Suprapubic skin (tissue), 4 donors: Measurements from ENCODE around the gene CRTAC1.

ENCODE experiments used
- CTCF ChIP-seq, 2 donors: fragments of 200-600 bp in 1 of 2; fragments of 450-650 bp in 1 of 2; sonication (generic) in 1 of 2; IDR thresholded peaks; one replicate each; pipeline ENCODE4 v1.5.1; 2016 to 2019; ENCODE audit warnings: antibody characterized with exemption in 2 of 2, mild to moderate bottlenecking in 1 of 2, moderate library complexity in 1 of 2
- EP300 ChIP-seq: sonication (generic); formaldehyde crosslinking; IDR thresholded peaks from one replicate; pipeline ENCODE4 v1.6.1; 2017; ENCODE audit warnings: antibody characterized with exemption
- POLR2A ChIP-seq, 2 donors: fragments of 450-650 bp; IDR thresholded peaks; one replicate each; pipeline ENCODE4 v1.6.1; 2017; ENCODE audit warnings: antibody characterized with exemption in 2 of 2, mild to moderate bottlenecking in 2 of 2, moderate library complexity in 2 of 2
- POLR2AphosphoS5 ChIP-seq, 3 donors: sonication (generic); formaldehyde crosslinking; IDR thresholded peaks; one replicate each; pipeline ENCODE4 v1.6.1; 2017; ENCODE audit warnings: antibody characterized with exemption in 3 of 3

GRCh38 chr10:98038288-98038687, 7.9 kb upstream of the CRTAC1 start:
- TF ChIP-seq CTCF (IDR thresholded peaks at IDR 0.05) (no peak), POLR2A (IDR thresholded peaks at IDR 0.05) (no peak), EP300 (no peak), POLR2AphosphoS5 (IDR thresholded peaks at IDR 0.05) (no peak)
